Caco-2 (cell line): ENCODE measurements around the gene CTSZ. TPM values are rescaled to one million over a fixed set of nuclear protein-coding genes. Genes with fewer than 3 reads are reported as not detected.

Experiments
- BruUV-seq: library from RNA; stranded (reverse); fragments of 400-500 nt; replicated peaks from 2 replicates; lab custom pipeline; 2021; lab: Mats Ljungman, UMichigan
- CTCF ChIA-PET: fragments of 300-600 bp; sonication (Branson Sonifier 250); formaldehyde crosslinking; loops from one replicate; lab custom pipeline; 2022; ENCODE audit warnings: antibody characterized with exemption; lab: Charles Lee
- POLR2A ChIA-PET: fragments of 300-600 bp; sonication (Branson Sonifier 250); formaldehyde crosslinking; loops from one replicate; lab custom pipeline; 2022; ENCODE audit warnings: antibody characterized with exemption; lab: Charles Lee
- DNase-seq, 2 experiments: peaks; one replicate each; pipeline versions ENCODE4 v3.0.0 to v3.0.0-alpha.2; 2020 to 2022
- H3K27me3 ChIP-seq: replicated peaks from 2 replicates; pipeline ENCODE4 v1.6.0; 2011; ENCODE audit warnings: low read length; ENCODE audit not compliant: control insufficient read depth, insufficient read depth
- H3K36me3 ChIP-seq: 2 replicates; pipeline ENCODE4 v1.5.1; 2011; ENCODE audit warnings: low read length; ENCODE audit not compliant: control insufficient read depth, insufficient read depth
- H3K4me1 ChIP-seq: fragments of 250-450 bp; sonication (Bioruptor Pico); 2 replicates; pipeline ENCODE4 v1.5.1; 2020; ENCODE audit warnings: mild to moderate bottlenecking
- H3K4me3 ChIP-seq: 2 replicates; pipeline ENCODE4 v1.5.1; 2011; ENCODE audit warnings: low read depth, mild to moderate bottlenecking, control low read depth, low read length
- H3K9me3 ChIP-seq: fragments of 250-450 bp; sonication (Bioruptor Pico); 2 replicates; pipeline ENCODE4 v1.5.1; 2020; ENCODE audit warnings: mild to moderate bottlenecking, moderate library complexity
- H3K27ac Mint-ChIP-seq: one replicate; pipeline ENCODE4 v1.8.0; 2022; ENCODE audit warnings: mixed read lengths; ENCODE audit not compliant: unreplicated experiment
- H3K27me3 Mint-ChIP-seq: one replicate; pipeline ENCODE4 v1.8.0; 2022; ENCODE audit warnings: mixed read lengths; ENCODE audit not compliant: insufficient read depth, unreplicated experiment
- H3K36me3 Mint-ChIP-seq: one replicate; pipeline ENCODE4 v1.8.0; 2022; ENCODE audit warnings: mild to moderate bottlenecking, mixed read lengths; ENCODE audit not compliant: insufficient read depth, unreplicated experiment
- H3K4me1 Mint-ChIP-seq: one replicate; pipeline ENCODE4 v1.8.0; 2022; ENCODE audit warnings: low read depth, mixed read lengths; ENCODE audit not compliant: unreplicated experiment
- H3K4me3 Mint-ChIP-seq: one replicate; pipeline ENCODE4 v1.8.0; 2022; ENCODE audit warnings: mild to moderate bottlenecking, moderate library complexity, mixed read lengths; ENCODE audit not compliant: unreplicated experiment
- H3K9me3 Mint-ChIP-seq: one replicate; pipeline ENCODE4 v1.8.0; 2022; ENCODE audit warnings: mixed read lengths; ENCODE audit not compliant: unreplicated experiment
- CTCF ChIP-seq, 2 experiments: fragments of 200-600 bp in 1 of 2; IDR thresholded peaks; 1 replicate in 1 of 2; 2 replicates in 1 of 2; pipeline versions ENCODE4 v1.5.1 to v1.8.0; 2011 to 2022; ENCODE audit warnings: antibody characterized with exemption in 1 of 2, control low read depth in 1 of 2, inconsistent platforms in 1 of 2, low read depth in 1 of 2, low read length in 1 of 2, mild to moderate bottlenecking in 1 of 2, moderate library complexity in 1 of 2; ENCODE audit not compliant: insufficient read depth in 1 of 2, severe bottlenecking in 1 of 2, unreplicated experiment in 1 of 2
- intact Hi-C: fragments of 100-400 bp; cut with micrococcal nuclease; formaldehyde crosslinking; loops from one replicate; pipeline ENCODE4 v1.10.0; 2022; ENCODE audit not compliant: unreplicated experiment
- total RNA-seq: library from RNA; stranded (reverse); gene quantifications from 2 replicates; pipeline ENCODE4 v1.2.3, GENCODE V29; 2022

CTSZ gene
- total RNA-seq, 1 experiment from 2014 or later = 228 TPM

DNA sequence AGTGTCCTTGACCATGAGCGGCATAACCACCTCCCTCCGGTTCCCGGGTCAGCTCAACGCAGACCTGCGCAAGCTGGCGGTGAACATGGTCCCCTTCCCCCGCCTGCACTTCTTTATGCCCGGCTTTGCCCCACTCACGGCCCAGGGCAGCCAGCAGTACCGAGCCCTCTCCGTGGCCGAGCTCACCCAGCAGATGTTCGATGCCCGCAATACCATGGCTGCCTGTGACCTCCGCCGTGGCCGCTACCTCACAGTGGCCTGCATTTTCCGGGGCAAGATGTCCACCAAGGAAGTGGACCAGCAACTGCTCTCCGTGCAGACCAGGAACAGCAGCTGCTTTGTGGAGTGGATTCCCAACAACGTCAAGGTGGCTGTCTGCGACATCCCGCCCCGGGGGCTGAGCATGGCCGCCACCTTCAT lies 17.1 kb upstream of the CTSZ start:
- H3K4me3 ChIP-seq = no peak overlapping the region
- peaks cover 75% of the 10 kb centered on the region for H3K36me3 Mint-ChIP-seq
- no TSS peak for BruUV-seq
- no peaks in the 10 kb centered on the region for H3K9me3 ChIP-seq
- no peaks in the 10 kb centered on the region for H3K9me3 Mint-ChIP-seq
- no peaks in the 10 kb centered on the region for H3K4me1 ChIP-seq
- ChIA-PET CTCF (no interaction called here), POLR2A (no interaction called here)
- H3K27me3 ChIP-seq = no peaks in the 10 kb centered on the region
- H3K27ac Mint-ChIP-seq = peak overlapping the region; percentile 16
- no peak for DNase-seq
- no peak for TF ChIP-seq CTCF (IDR thresholded peaks at IDR 0.05; ENCODE audit: insufficient read depth in 1 of 2, low read depth in 1 of 2, low read length in 1 of 2, severe bottlenecking in 1 of 2, unreplicated experiment in 1 of 2)
- H3K36me3 ChIP-seq = peaks cover 9% of the 10 kb centered on the region
- intact Hi-C loops = no loop called here
- no peak overlapping the region for H3K4me3 Mint-ChIP-seq
- H3K27me3 Mint-ChIP-seq = no peaks in the 10 kb centered on the region
- H3K4me1 Mint-ChIP-seq = no peaks in the 10 kb centered on the region

GRCh38 chr20:59023616-59024015 lies 16.6 kb upstream of the CTSZ start:
- CTCF ChIA-PET = interaction anchor here (0.6 kb wide), 1 partner anchor 9 kb away, joined by 3 read pairs; the partner anchor contains the start of gene ATP5F1E
- intact Hi-C loops = no loop called here
- H3K9me3 Mint-ChIP-seq = no peaks in the 10 kb centered on the region
- POLR2A ChIA-PET = no interaction called here
- peaks cover 73% of the 10 kb centered on the region for H3K36me3 Mint-ChIP-seq
- Histone ChIP-seq H3K4me3 (no peak overlapping the region), H3K4me1 (no peaks in the 10 kb centered on the region), H3K27me3 (no peaks in the 10 kb centered on the region), H3K36me3 (peaks cover 5% of the 10 kb centered on the region; the same call in 1 of the 2 replicates), H3K9me3 (no peaks in the 10 kb centered on the region)
- no peak overlapping the region for H3K4me3 Mint-ChIP-seq
- DNase-seq = no peak
- BruUV-seq = no TSS peak
- no peaks in the 10 kb centered on the region for H3K4me1 Mint-ChIP-seq
- TF ChIP-seq CTCF (IDR thresholded peaks at IDR 0.05; ENCODE audit: insufficient read depth in 1 of 2, low read depth in 1 of 2, low read length in 1 of 2, severe bottlenecking in 1 of 2, unreplicated experiment in 1 of 2) = no peak
- H3K27ac Mint-ChIP-seq = no peak overlapping the region
- H3K27me3 Mint-ChIP-seq = no peaks in the 10 kb centered on the region

DNA sequence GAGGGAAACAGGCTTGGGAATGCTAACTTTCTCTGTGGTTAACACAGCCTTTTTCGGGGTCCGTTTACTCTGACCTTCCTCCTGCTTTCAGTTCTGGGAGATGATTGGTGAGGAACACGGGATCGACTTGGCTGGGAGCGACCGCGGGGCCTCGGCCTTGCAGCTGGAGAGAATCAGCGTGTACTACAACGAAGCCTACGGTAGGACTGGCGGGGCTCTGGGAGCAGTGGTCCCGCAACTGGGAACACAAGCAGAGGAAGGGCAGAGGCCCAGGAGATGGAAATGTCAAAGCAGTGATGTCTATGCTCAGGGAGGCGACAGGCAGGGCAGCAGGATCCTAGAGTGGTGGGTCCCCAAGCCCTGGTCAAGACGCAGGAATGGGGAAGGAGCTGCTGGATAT lies 15.7 kb upstream of the CTSZ start:
- no peak for TF ChIP-seq CTCF (IDR thresholded peaks at IDR 0.05; ENCODE audit: insufficient read depth in 1 of 2, low read depth in 1 of 2, low read length in 1 of 2, severe bottlenecking in 1 of 2, unreplicated experiment in 1 of 2)
- H3K4me1 ChIP-seq = no peaks in the 10 kb centered on the region
- Mint-ChIP-seq H3K4me3 (no peak overlapping the region), H3K4me1 (no peaks in the 10 kb centered on the region), H3K27ac (peak overlapping the region; percentile 1), H3K27me3 (no peaks in the 10 kb centered on the region), H3K9me3 (no peaks in the 10 kb centered on the region), H3K36me3 (peaks cover 69% of the 10 kb centered on the region)
- DNase-seq = no peak
- peaks cover 5% of the 10 kb centered on the region; the same call in 1 of the 2 replicates for H3K36me3 ChIP-seq
- no peaks in the 10 kb centered on the region for H3K9me3 ChIP-seq
- H3K4me3 ChIP-seq = no peak overlapping the region
- H3K27me3 ChIP-seq = no peaks in the 10 kb centered on the region
- ChIA-PET POLR2A (no interaction called here), CTCF (interaction anchor here (0.6 kb wide), 1 partner anchor 10 kb away, joined by 3 read pairs; the partner anchor contains the start of gene ATP5F1E)
- intact Hi-C loops = no loop called here
- BruUV-seq = no TSS peak
